Smooth muscle cell (in vitro differentiated cells): ENCODE results near the gene KLHDC4. TPM values are rescaled to one million over a fixed set of nuclear protein-coding genes. Genes with fewer than 3 reads are reported as not detected.

Experiments used
- DNase-seq: peaks from one replicate; lab custom pipeline; 2025; ENCODE audit not compliant: unreplicated experiment; lab: John Stamatoyannopoulos, UW
- H2AFZ ChIP-seq: fragments of 200-600 bp; sonication (generic); 2 replicates; pipeline ENCODE4 v1.6.0; 2016; ENCODE audit warnings: antibody characterized with exemption, low read depth, mild to moderate bottlenecking
- H3F3A ChIP-seq: fragments of 200-600 bp; sonication (generic); 2 replicates; pipeline ENCODE4 v1.6.0; 2017; ENCODE audit warnings: antibody characterized with exemption, low read depth
- H3K27ac ChIP-seq: fragments of 200-600 bp; sonication (generic); 2 replicates; pipeline ENCODE4 v1.5.1; 2016; ENCODE audit warnings: low read depth, mild to moderate bottlenecking
- H3K27me3 ChIP-seq: fragments of 200-600 bp; sonication (generic); 2 replicates; pipeline ENCODE4 v1.6.1; 2016; ENCODE audit warnings: low read depth, mild to moderate bottlenecking
- H3K36me3 ChIP-seq: fragments of 200-600 bp; sonication (generic); 2 replicates; pipeline ENCODE4 v1.5.1; 2016; ENCODE audit warnings: low read depth
- H3K4me1 ChIP-seq: fragments of 200-600 bp; sonication (generic); 2 replicates; pipeline ENCODE4 v1.5.1; 2016; ENCODE audit warnings: low read depth
- H3K4me2 ChIP-seq: fragments of 200-600 bp; sonication (generic); 2 replicates; pipeline ENCODE4 v1.6.0; 2016; ENCODE audit warnings: mild to moderate bottlenecking
- H3K4me3 ChIP-seq: fragments of 200-600 bp; sonication (generic); 2 replicates; pipeline ENCODE4 v1.5.1; 2016; ENCODE audit warnings: mild to moderate bottlenecking
- H3K79me2 ChIP-seq: fragments of 200-600 bp; sonication (generic); 2 replicates; pipeline ENCODE4 v1.6.0; 2016; ENCODE audit warnings: low read depth, mild to moderate bottlenecking
- H3K9ac ChIP-seq: fragments of 200-600 bp; sonication (generic); 2 replicates; pipeline ENCODE4 v1.6.0; 2016; ENCODE audit warnings: low read depth
- H3K9me3 ChIP-seq: fragments of 200-600 bp; sonication (generic); replicated peaks from 2 replicates; pipeline ENCODE4 v1.5.1; 2016; ENCODE audit warnings: low read depth
- H4K20me1 ChIP-seq: fragments of 200-600 bp; sonication (generic); 2 replicates; pipeline ENCODE4 v1.6.0; 2016; ENCODE audit warnings: low read depth
- CTCF ChIP-seq: fragments of 200-600 bp; sonication (generic); IDR thresholded peaks from 2 replicates; pipeline ENCODE4 v1.5.1; 2017; ENCODE audit warnings: borderline replicate concordance, mild to moderate bottlenecking, antibody characterized with exemption; ENCODE audit not compliant: insufficient read depth, poor library complexity, severe bottlenecking
- WGBS: methylation state at CpG from one replicate; pipeline ENCODE4 v1.1.7; 2016; ENCODE audit warnings: low lambda C conversion rate; 5-methylcytosine and 5-hydroxymethylcytosine counted together
- polyA plus RNA-seq: library from polyadenylated mRNA; unstranded; fragments of >200 nt; fragmentation: Nextera tagmentation; extraction: Ambion mirVana; gene quantifications from 2 replicates; pipeline ENCODE4 v1.2.1, GENCODE V29; 2016
- total RNA-seq: library from RNA; depleted of rRNA; stranded (reverse); fragments of >200 nt; gene quantifications from 2 replicates; pipeline ENCODE4 v1.2.3, GENCODE V29; 2014

Gene KLHDC4
- total and polyA plus RNA-seq, 2 experiments from 2014 or later: 6.0 to 6.7 TPM

- peak overlapping the region; percentile 39 for H3K4me3 ChIP-seq
Observed at GRCh38 chr16:87806261-87806640, 40.5 kb upstream of the KLHDC4 start.

GRCh38 chr16:87803385-87803784 lies 37.6 kb upstream of the KLHDC4 start:
- 91% methylated on average over 5 of the region's 5 CpGs for WGBS

More at GRCh38 chr16:87806261-87806640, 40.5 kb upstream of the KLHDC4 start:
- TF ChIP-seq CTCF: no peak
- Histone ChIP-seq H4K20me1 (no peaks in the 10 kb centered on the region), H3K9me3 (no peaks in the 10 kb centered on the region), H2AFZ (no peak overlapping the region), H3K27me3 (no peaks in the 10 kb centered on the region), H3F3A (peaks cover 9% of the 10 kb centered on the region), H3K36me3 (no peaks in the 10 kb centered on the region), H3K4me1 (peaks cover 13% of the 10 kb centered on the region), H3K27ac (peak overlapping the region; percentile 91), H3K9ac (peak overlapping the region; percentile 80), H3K79me2 (no peaks in the 10 kb centered on the region), H3K4me2 (peak overlapping the region; percentile 88)
- no peak for DNase-seq
- WGBS: 27% methylated on average over 15 of the region's 16 CpGs

GRCh38 chr16:87802670-87803069 lies 36.9 kb upstream of the KLHDC4 start:
- H3F3A ChIP-seq: peaks cover 7% of the 10 kb centered on the region
- no peak overlapping the region for H3K27ac ChIP-seq
- WGBS: 97% methylated on average over 8 of the region's 8 CpGs
- H3K9me3 ChIP-seq: no peaks in the 10 kb centered on the region
- no peak overlapping the region for H3K4me3 ChIP-seq
- H2AFZ ChIP-seq: no peak overlapping the region
- TF ChIP-seq CTCF: no peak
- no peaks in the 10 kb centered on the region for H3K79me2 ChIP-seq
- H4K20me1 ChIP-seq: no peaks in the 10 kb centered on the region
- H3K9ac ChIP-seq: no peak overlapping the region
- H3K4me2 ChIP-seq: no peak overlapping the region
- no peaks in the 10 kb centered on the region for H3K36me3 ChIP-seq
- no peak for DNase-seq
- H3K27me3 ChIP-seq: no peaks in the 10 kb centered on the region
- H3K4me1 ChIP-seq: peaks cover 13% of the 10 kb centered on the region

More at GRCh38 chr16:87803385-87803784, 37.6 kb upstream of the KLHDC4 start:
- no peaks in the 10 kb centered on the region for H3K79me2 ChIP-seq
- H3K9ac ChIP-seq: no peak overlapping the region
- H3K27ac ChIP-seq: no peak overlapping the region
- H2AFZ ChIP-seq: no peak overlapping the region
- H3K4me1 ChIP-seq: peaks cover 13% of the 10 kb centered on the region
- peaks cover 7% of the 10 kb centered on the region for H3F3A ChIP-seq
- H3K4me2 ChIP-seq: no peak overlapping the region
- no peaks in the 10 kb centered on the region for H3K9me3 ChIP-seq
- H3K27me3 ChIP-seq: no peaks in the 10 kb centered on the region
- TF ChIP-seq CTCF: no peak
- no peaks in the 10 kb centered on the region for H3K36me3 ChIP-seq
- no peaks in the 10 kb centered on the region for H4K20me1 ChIP-seq
- no peak overlapping the region for H3K4me3 ChIP-seq
- no peak for DNase-seq

GRCh38 chr16:87801679-87802259 lies 36.0 kb upstream of the KLHDC4 start:
- H3K36me3 ChIP-seq: no peaks in the 10 kb centered on the region
- H3K9me3 ChIP-seq: no peaks in the 10 kb centered on the region
- H3K4me3 ChIP-seq: no peak overlapping the region
- no peak overlapping the region for H3K9ac ChIP-seq
- no peaks in the 10 kb centered on the region for H3K79me2 ChIP-seq
- H3K27me3 ChIP-seq: no peaks in the 10 kb centered on the region
- H3F3A ChIP-seq: peaks cover 3% of the 10 kb centered on the region
- no peak for DNase-seq
- H3K4me2 ChIP-seq: no peak overlapping the region
- H3K27ac ChIP-seq: no peak overlapping the region
- H3K4me1 ChIP-seq: peaks cover 10% of the 10 kb centered on the region
- WGBS: 93% methylated on average over 16 of the region's 16 CpGs
- H4K20me1 ChIP-seq: no peaks in the 10 kb centered on the region
- TF ChIP-seq CTCF: no peak
- H2AFZ ChIP-seq: no peak overlapping the region
